BJ (cell line): ENCODE data around the gene GSDME. TPM values are rescaled to one million over a fixed set of nuclear protein-coding genes. Genes with fewer than 3 reads are reported as not detected.
A peak's percentile ranks its signal among the peaks of the same experiment; 100 is the strongest.

Source experiments
- CTCF ChIA-PET: fragments of 350-600 bp; formaldehyde crosslinking; extraction: SDS; loops from one replicate; lab custom pipeline; 2021; ENCODE audit warnings: antibody characterized with exemption, inconsistent platforms; lab: Yijun Ruan, JAX
- POLR2A ChIA-PET: fragments of 300-600 bp; sonication (Branson Sonifier 250); formaldehyde crosslinking; extraction: SDS; loops from one replicate; lab custom pipeline; 2021; ENCODE audit warnings: antibody characterized with exemption; lab: Charles Lee
- DNase-seq: peaks from one replicate; pipeline ENCODE4 v3.0.0-alpha.2; 2011; ENCODE audit warnings: low read depth
- H3K27me3 ChIP-seq: 2 replicates; pipeline ENCODE4 v1.6.0; 2011; ENCODE audit warnings: low read length; ENCODE audit not compliant: control insufficient read depth, insufficient read depth
- H3K36me3 ChIP-seq: 2 replicates; pipeline ENCODE4 v1.5.1; 2011; ENCODE audit warnings: low read length; ENCODE audit not compliant: control insufficient read depth, insufficient read depth
- H3K4me3 ChIP-seq: 2 replicates; pipeline ENCODE4 v1.5.1; 2011; ENCODE audit warnings: low read depth, mild to moderate bottlenecking, control low read depth, low read length
- CTCF ChIP-seq: IDR thresholded peaks from 2 replicates; pipeline ENCODE4 v1.5.1; 2011; ENCODE audit warnings: low read depth, mild to moderate bottlenecking, control low read depth, inconsistent platforms, low read length, moderate library complexity; ENCODE audit not compliant: insufficient read depth
- polyA plus RNA-seq: library from polyadenylated mRNA; depleted of rRNA; stranded (reverse); fragments of >200 nt; gene quantifications from 2 replicates; pipeline ENCODE4 v1.2.3, GENCODE V29; 2011

The GSDME gene
- polyA plus RNA-seq, 1 experiment = 44.3 TPM

- ChIA-PET POLR2A (no interaction called here), CTCF (interaction anchor here (0.6 to 1.4 kb wide), 4 partner anchors 9 to 337 kb away, joined by 3 to 7 read pairs (median 4); no protein-coding TSS in a partner anchor)
- Histone ChIP-seq H3K27me3 (no peaks in the 10 kb centered on the region), H3K36me3 (no peaks in the 10 kb centered on the region), H3K4me3 (no peak overlapping the region)
- peak; percentile 54 for DNase-seq
- TF ChIP-seq CTCF = no peak
These were observed 24.4 kb downstream of the GSDME start for GRCh38 chr7:24732646-24733413.

- no peak for TF ChIP-seq CTCF
- DNase-seq = no peak
- ChIA-PET POLR2A (no interaction called here), CTCF (interaction anchor here (0.8 to 2.9 kb wide), 3 partner anchors 10 to 16 kb away, joined by 3 to 12 read pairs (median 5); no protein-coding TSS in a partner anchor)
- H3K36me3 ChIP-seq = no peaks in the 10 kb centered on the region
- H3K27me3 ChIP-seq = no peaks in the 10 kb centered on the region
- H3K4me3 ChIP-seq = no peak overlapping the region
These were observed 26.0 kb downstream of the GSDME start for GRCh38 chr7:24731313-24731712.

- Histone ChIP-seq H3K36me3 (no peaks in the 10 kb centered on the region), H3K4me3 (no peak overlapping the region), H3K27me3 (no peaks in the 10 kb centered on the region)
- CTCF ChIA-PET = interaction anchor here (0.7 to 2.9 kb wide), 4 partner anchors 15 to 369 kb away, joined by 3 to 12 read pairs (median 4); no protein-coding TSS in a partner anchor
- TF ChIP-seq CTCF = no peak
- POLR2A ChIA-PET = no interaction called here
- no peak for DNase-seq
These were observed 27.3 kb downstream of the GSDME start for GRCh38 chr7:24730018-24730369.

- TF ChIP-seq CTCF = no peak
- no peaks in the 10 kb centered on the region for H3K36me3 ChIP-seq
- H3K4me3 ChIP-seq = no peak overlapping the region
- no peak for DNase-seq
- POLR2A ChIA-PET = no interaction called here
- CTCF ChIA-PET = interaction anchor here (0.7 to 2.9 kb wide), 4 partner anchors 14 to 370 kb away, joined by 3 to 12 read pairs (median 4); no protein-coding TSS in a partner anchor
- no peaks in the 10 kb centered on the region for H3K27me3 ChIP-seq
These were observed 27.8 kb downstream of the GSDME start for GRCh38 chr7:24729365-24730017.
